HG03378 (cell line): ENCODE measurements around the gene WDR81.
A peak's percentile ranks its signal among the peaks of the same experiment; 100 is the strongest.
"Not testable (repeated sequence)": the region's sequence is repeated elsewhere in the genome, so short reads cannot be mapped to it uniquely, and the experiment has no call there.

ENCODE experiments used
- ATAC-seq: cut with Tn5 transposase; IDR thresholded peaks from one replicate; pipeline ENCODE4 v1.9.1; 2021; ENCODE audit warnings: mild to moderate bottlenecking, moderate library complexity; ENCODE audit not compliant: unreplicated experiment

Gene WDR81

GRCh38 chr17:1724351-1724868 lies at the start of gene WDR81:
Gene WDR81, plus strand, starts transcription at chr17:1724704. Its CDS starts 256 bp downstream, at chr17:1724960.
- no peak for ATAC-seq

- no peak for ATAC-seq
Observed at GRCh38 chr17:1676401-1676800, 48.1 kb upstream of the WDR81 start.

GRCh38 chr17:1683459-1683858 lies 41.0 kb upstream of the WDR81 start:
- ATAC-seq, result no peak

- peak; percentile 96 for ATAC-seq
Observed at GRCh38 chr17:1684378-1685189, 39.9 kb upstream of the WDR81 start, which contains the start of gene PRPF8. Gene PRPF8, minus strand, starts transcription at chr17:1684867. Its CDS starts 296 bp downstream, at chr17:1684571.

- no peak for ATAC-seq
Observed at GRCh38 chr17:1686086-1686485, 38.4 kb upstream of the WDR81 start.

GRCh38 chr17:1688405-1688804 lies 36.1 kb upstream of the WDR81 start:
- not testable (repeated sequence) for ATAC-seq

GRCh38 chr17:1690544-1691221 lies 33.8 kb upstream of the WDR81 start:
- ATAC-seq, result no peak

- no peak for ATAC-seq
Observed at GRCh38 chr17:1693339-1693738, 31.2 kb upstream of the WDR81 start.

GRCh38 chr17:1695365-1695764 lies 29.1 kb upstream of the WDR81 start:
- no peak for ATAC-seq

GRCh38 chr17:1697681-1698080 lies 26.8 kb upstream of the WDR81 start:
- no peak for ATAC-seq

GRCh38 chr17:1699891-1700290 lies 24.6 kb upstream of the WDR81 start:
- not testable (repeated sequence) for ATAC-seq

- no peak for ATAC-seq
Observed at GRCh38 chr17:1703063-1703462, 21.4 kb upstream of the WDR81 start.

- ATAC-seq, result no peak
Observed at GRCh38 chr17:1705004-1705403, 19.5 kb upstream of the WDR81 start.

- ATAC-seq, result no peak
Observed at GRCh38 chr17:1707107-1707506, 17.4 kb upstream of the WDR81 start.

- ATAC-seq, result not testable (repeated sequence)
Observed at GRCh38 chr17:1708791-1709346, 15.6 kb upstream of the WDR81 start.

GRCh38 chr17:1709403-1709951 lies 15.0 kb upstream of the WDR81 start:
- no peak for ATAC-seq

- no peak for ATAC-seq
Observed at GRCh38 chr17:1709971-1710806, 14.3 kb upstream of the WDR81 start, which contains the start of gene TLCD2. Gene TLCD2, minus strand, starts transcription at chr17:1710377. Its CDS starts 135 bp downstream, at chr17:1710242.

- ATAC-seq, result no peak
Observed at GRCh38 chr17:1710807-1711553, 13.5 kb upstream of the WDR81 start.

- ATAC-seq, result no peak
Observed at GRCh38 chr17:1711804-1712203, 12.7 kb upstream of the WDR81 start.

- no peak for ATAC-seq
Observed at GRCh38 chr17:1712271-1712670, 12.2 kb upstream of the WDR81 start.
